ENCODE measurements around the gene CFL1. TPM values are rescaled to one million over a fixed set of nuclear protein-coding genes. Genes with fewer than 3 reads are reported as not detected.

CFL1 gene
- total and polyA plus RNA-seq, 4 experiments from 2014 or later = 540 to 2,825 (median 1,686) TPM

GRCh38 chr11:65884716-65885092 lies 26.7 kb upstream of the CFL1 start:
- Mint-ChIP-seq H3K9me3 (peaks cover 0 to 1% (median 0%) of the 10 kb centered on the region in 8 donors), H3K27ac (peak overlapping the region; percentile 64 to 92 (median 88)), H3K4me3 (peak overlapping the region in 4 of 8 donors; percentile 13 to 81 (median 56)), H3K27me3 (no peaks in the 10 kb centered on the region), H3K36me3 (peaks cover 4 to 39% of the 10 kb centered on the region in 2 donors), H3K4me1 (peaks cover 26 to 71% (median 43%) of the 10 kb centered on the region in 4 donors)
- intact Hi-C loops (cut with micrococcal nuclease) = loop anchor here (1.0 kb wide), 2 partner anchors 24 to 105 kb away; partner anchors contain the start of gene MUS81
- Histone ChIP-seq H3K27ac (ENCODE audit: low read depth, low read length) (no peak overlapping the region), H3K36me3 (ENCODE audit: insufficient read depth, low read length) (peaks cover 12% of the 10 kb centered on the region), H3K27me3 (ENCODE audit: insufficient read depth, low read length) (no peaks in the 10 kb centered on the region), H3K9me3 (ENCODE audit: control insufficient read depth in 1 of 2, low read length in 2 of 2) (no peaks in the 10 kb centered on the region), H3K4me1 (ENCODE audit: insufficient read depth, low read length) (peaks cover 54% of the 10 kb centered on the region), H3K4me3 (ENCODE audit: low read length in 2 of 2) (no peak overlapping the region)
- peak; percentile 78 to 83 (median 80) for DNase-seq
- ChIA-PET CTCF (ENCODE audit: partially characterized antibody) (interaction anchor here (0.8 to 15.3 kb wide), 52 partner anchors 9 to 272 kb away, joined by 3 to 281 read pairs (median 6); partner anchors contain the start of genes AP5B1, BANF1, C11orf68 and CFL1), POLR2A (ENCODE audit: partially characterized antibody) (interaction anchor here (0.7 to 17.4 kb wide), 18 partner anchors 9 to 175 kb away, joined by 3 to 435 read pairs (median 6); partner anchors contain the start of genes BANF1, C11orf68, CFL1 and DRAP1)

GRCh38 chr11:65883786-65884715 lies 26.1 kb upstream of the CFL1 start:
- POLR2A ChIA-PET (ENCODE audit: partially characterized antibody) = interaction anchor here (0.7 to 17.4 kb wide), 16 partner anchors 10 to 176 kb away, joined by 3 to 435 read pairs (median 6); partner anchors contain the start of genes BANF1, C11orf68, CFL1 and DRAP1
- Mint-ChIP-seq H3K4me1 (peaks cover 23 to 71% (median 40%) of the 10 kb centered on the region in 4 donors), H3K4me3 (peak overlapping the region in 2 of 8 donors; percentile 9 to 81), H3K27me3 (no peaks in the 10 kb centered on the region), H3K27ac (peak overlapping the region; percentile 64 to 92 (median 88)), H3K36me3 (peaks cover 4 to 38% of the 10 kb centered on the region in 2 donors), H3K9me3 (peaks cover 0 to under 1% (median 0%) of the 10 kb centered on the region in 8 donors)
- Histone ChIP-seq H3K9me3 (ENCODE audit: control insufficient read depth in 1 of 2, low read length in 2 of 2) (no peaks in the 10 kb centered on the region), H3K27me3 (ENCODE audit: insufficient read depth, low read length) (no peaks in the 10 kb centered on the region), H3K36me3 (ENCODE audit: insufficient read depth, low read length) (peaks cover 12% of the 10 kb centered on the region), H3K4me1 (ENCODE audit: insufficient read depth, low read length) (peaks cover 54% of the 10 kb centered on the region), H3K4me3 (ENCODE audit: low read length in 2 of 2) (no peak overlapping the region), H3K27ac (ENCODE audit: low read depth, low read length) (no peak overlapping the region)
- CTCF ChIA-PET (ENCODE audit: partially characterized antibody) = interaction anchor here (0.8 to 15.3 kb wide), 49 partner anchors 8 to 272 kb away, joined by 3 to 281 read pairs (median 6); partner anchors contain the start of genes AP5B1, BANF1, C11orf68 and CFL1
- no peak for DNase-seq
- intact Hi-C loops (cut with micrococcal nuclease) = loop anchor here (1.0 kb wide), 2 partner anchors 24 to 105 kb away; partner anchors contain the start of gene MUS81

DNA sequence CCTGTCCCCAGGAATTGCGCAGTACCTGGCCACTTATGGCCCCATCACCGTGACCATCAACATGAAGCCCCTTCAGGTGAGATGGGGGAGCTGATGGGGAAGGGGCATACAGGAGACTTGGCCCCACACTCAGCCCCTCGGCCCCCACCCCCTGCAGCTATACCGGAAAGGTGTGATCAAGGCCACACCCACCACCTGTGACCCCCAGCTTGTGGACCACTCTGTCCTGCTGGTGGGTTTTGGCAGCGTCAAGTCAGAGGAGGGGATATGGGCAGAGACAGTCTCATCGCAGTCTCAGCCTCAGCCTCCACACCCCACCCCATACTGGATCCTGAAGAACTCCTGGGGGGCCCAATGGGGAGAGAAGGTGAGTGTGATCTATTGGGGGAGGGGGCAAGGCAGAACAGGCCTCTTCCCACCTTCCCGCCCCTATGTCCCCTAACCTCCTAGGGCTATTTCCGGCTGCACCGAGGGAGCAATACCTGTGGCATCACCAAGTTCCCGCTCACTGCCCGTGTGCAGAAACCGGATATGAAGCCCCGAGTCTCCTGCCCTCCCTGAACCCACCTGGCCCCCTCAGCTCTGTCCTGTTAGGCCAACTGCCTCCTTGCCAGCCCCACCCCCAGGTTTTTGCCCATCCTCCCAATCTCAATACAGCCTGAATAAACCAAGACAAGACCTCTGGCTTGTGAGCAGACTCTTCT lies 25.2 kb upstream of the CFL1 start:
- H3K4me3 ChIP-seq (ENCODE audit: low read length in 2 of 2) = no peak overlapping the region
- H3K4me3 Mint-ChIP-seq = no peak overlapping the region
- H3K9me3 ChIP-seq (ENCODE audit: control insufficient read depth in 1 of 2, low read length in 2 of 2) = no peaks in the 10 kb centered on the region
- DNase-seq = no peak
- peaks cover 12% of the 10 kb centered on the region for H3K36me3 ChIP-seq (ENCODE audit: insufficient read depth, low read length)
- H3K4me1 Mint-ChIP-seq = peaks cover 18 to 69% (median 36%) of the 10 kb centered on the region in 4 donors
- no peaks in the 10 kb centered on the region for H3K27me3 Mint-ChIP-seq
- CTCF ChIA-PET (ENCODE audit: partially characterized antibody) = interaction anchor here (1.2 to 15.3 kb wide), 16 partner anchors 12 to 185 kb away, joined by 3 to 281 read pairs (median 13); partner anchors contain the start of genes CFL1, FOSL1, KAT5 and MUS81
- POLR2A ChIA-PET (ENCODE audit: partially characterized antibody) = interaction anchor here (1.2 to 17.4 kb wide), 6 partner anchors 10 to 139 kb away, joined by 3 to 435 read pairs (median 19); partner anchors contain the start of genes C11orf68, CFL1, DRAP1 and EFEMP2
- H3K36me3 Mint-ChIP-seq = peaks cover 4 to 32% of the 10 kb centered on the region in 2 donors
- H3K27ac ChIP-seq (ENCODE audit: low read depth, low read length) = no peak overlapping the region
- H3K4me1 ChIP-seq (ENCODE audit: insufficient read depth, low read length) = peaks cover 53% of the 10 kb centered on the region
- no peak overlapping the region for H3K27ac Mint-ChIP-seq
- H3K9me3 Mint-ChIP-seq = no peaks in the 10 kb centered on the region
- intact Hi-C loops (cut with micrococcal nuclease) = no loop called here
- H3K27me3 ChIP-seq (ENCODE audit: insufficient read depth, low read length) = no peaks in the 10 kb centered on the region

DNA sequence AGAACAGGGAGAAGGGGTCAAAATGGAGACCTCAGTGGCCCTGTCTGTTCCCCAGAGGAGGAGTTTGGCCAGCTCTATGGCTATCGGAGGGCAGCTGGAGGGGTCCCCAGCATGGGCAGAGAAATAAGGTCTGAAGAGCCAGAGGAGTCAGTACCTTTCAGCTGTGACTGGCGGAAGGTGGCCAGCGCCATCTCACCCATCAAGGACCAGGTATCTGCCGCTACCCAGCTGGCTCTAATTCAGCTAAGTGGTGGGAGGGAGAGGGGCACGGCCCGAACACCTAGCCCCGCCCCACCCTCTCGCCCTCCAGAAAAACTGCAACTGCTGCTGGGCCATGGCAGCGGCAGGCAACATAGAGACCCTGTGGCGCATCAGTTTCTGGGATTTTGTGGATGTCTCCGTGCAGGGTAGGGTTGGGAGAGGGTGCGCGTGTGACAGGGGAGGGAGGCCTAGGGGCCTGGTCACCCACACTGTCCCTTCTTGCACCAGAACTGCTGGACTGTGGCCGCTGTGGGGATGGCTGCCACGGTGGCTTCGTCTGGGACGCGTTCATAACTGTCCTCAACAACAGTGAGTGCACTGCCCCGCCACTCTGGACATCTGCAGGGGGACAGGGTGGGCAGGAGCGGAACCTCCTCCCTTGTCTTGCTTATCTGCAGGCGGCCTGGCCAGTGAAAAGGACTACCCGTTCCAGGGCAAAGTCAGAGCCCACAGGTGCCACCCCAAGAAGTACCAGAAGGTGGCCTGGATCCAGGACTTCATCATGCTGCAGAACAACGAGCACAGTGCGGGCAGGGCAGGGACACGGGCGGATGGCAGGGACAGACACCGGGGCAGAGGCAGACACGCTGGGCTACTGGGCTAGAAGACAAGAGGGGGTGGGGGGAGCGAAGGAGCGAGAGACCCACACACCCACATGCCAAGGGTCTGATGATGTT lies 24.4 kb upstream of the CFL1 start:
- Mint-ChIP-seq H3K27me3 (no peaks in the 10 kb centered on the region), H3K36me3 (peaks cover 4 to 26% of the 10 kb centered on the region in 2 donors), H3K4me3 (peak overlapping the region in 2 of 8 donors; percentile 30 to 70), H3K4me1 (peaks cover 17 to 63% (median 30%) of the 10 kb centered on the region in 4 donors), H3K27ac (peak overlapping the region in 3 of 7 donors; percentile 4 to 83 (median 72)), H3K9me3 (no peaks in the 10 kb centered on the region)
- H3K36me3 ChIP-seq (ENCODE audit: insufficient read depth, low read length) = peaks cover 12% of the 10 kb centered on the region
- intact Hi-C loops (cut with micrococcal nuclease) = no loop called here
- no peak for DNase-seq
- peaks cover 47% of the 10 kb centered on the region for H3K4me1 ChIP-seq (ENCODE audit: insufficient read depth, low read length)
- no peaks in the 10 kb centered on the region for H3K27me3 ChIP-seq (ENCODE audit: insufficient read depth, low read length)
- H3K4me3 ChIP-seq (ENCODE audit: low read length in 2 of 2) = no peak overlapping the region
- no peaks in the 10 kb centered on the region for H3K9me3 ChIP-seq (ENCODE audit: control insufficient read depth in 1 of 2, low read length in 2 of 2)
- POLR2A ChIA-PET (ENCODE audit: partially characterized antibody) = interaction anchor here (0.7 to 17.4 kb wide), 2 partner anchors 22 to 1104 kb away, joined by 3 to 435 read pairs; partner anchors contain the start of genes CFL1 and MUS81
- CTCF ChIA-PET (ENCODE audit: partially characterized antibody) = interaction anchor here (1.5 to 15.3 kb wide), 3 partner anchors 23 to 140 kb away, joined by 3 to 281 read pairs (median 255); partner anchors contain the start of genes CFL1 and MUS81
- H3K27ac ChIP-seq (ENCODE audit: low read depth, low read length) = no peak overlapping the region

DNA sequence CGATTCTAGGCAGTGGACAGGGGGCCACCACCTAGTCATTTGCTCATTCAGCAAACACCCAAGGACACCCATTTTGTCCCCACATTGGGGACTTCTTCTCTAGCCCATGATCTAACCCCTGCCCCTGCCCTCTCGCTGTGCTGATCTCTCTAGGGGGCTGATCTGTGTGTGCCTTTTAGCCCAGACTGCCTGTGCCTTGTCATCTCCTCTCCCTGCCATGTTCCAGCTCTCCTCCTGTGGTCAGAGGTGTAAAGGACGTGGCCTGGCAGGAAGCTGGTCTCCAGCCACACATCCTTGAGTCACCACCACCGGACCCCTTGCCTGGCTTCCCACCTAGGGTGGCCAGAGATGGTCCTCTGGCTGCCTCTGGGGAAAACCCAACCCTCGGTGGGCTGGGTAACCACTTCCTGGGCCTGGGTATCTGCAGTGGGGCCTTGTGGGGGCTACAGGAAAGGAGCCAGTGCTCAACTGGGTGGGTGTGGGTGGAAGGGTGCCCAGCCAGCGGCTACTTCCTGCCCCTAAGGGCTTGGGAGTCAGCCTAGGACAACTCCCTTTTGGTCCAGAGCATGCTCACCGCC lies 23.0 kb upstream of the CFL1 start:
- H3K4me3 ChIP-seq (ENCODE audit: low read length in 2 of 2) = no peak overlapping the region
- no peaks in the 10 kb centered on the region for H3K27me3 Mint-ChIP-seq
- peak overlapping the region; percentile 41 for H3K27ac ChIP-seq (ENCODE audit: low read depth, low read length)
- DNase-seq = no peak
- intact Hi-C loops (cut with micrococcal nuclease) = no loop called here
- H3K36me3 ChIP-seq (ENCODE audit: insufficient read depth, low read length) = peaks cover 12% of the 10 kb centered on the region
- H3K4me1 ChIP-seq (ENCODE audit: insufficient read depth, low read length) = peaks cover 40% of the 10 kb centered on the region
- H3K36me3 Mint-ChIP-seq = peaks cover 4 to 22% of the 10 kb centered on the region in 2 donors
- peak overlapping the region in 3 of 8 donors; percentile 36 to 84 (median 75) for H3K4me3 Mint-ChIP-seq
- no peaks in the 10 kb centered on the region for H3K9me3 ChIP-seq (ENCODE audit: control insufficient read depth in 1 of 2, low read length in 2 of 2)
- peak overlapping the region; percentile 29 to 83 (median 67) for H3K27ac Mint-ChIP-seq
- H3K9me3 Mint-ChIP-seq = no peaks in the 10 kb centered on the region
- ChIA-PET POLR2A (ENCODE audit: partially characterized antibody) (interaction anchor here (1.2 to 17.4 kb wide), 3 partner anchors 9 to 169 kb away, joined by 3 to 435 read pairs (median 29); partner anchors contain the start of genes CCDC85B, CFL1, FIBP and KAT5), CTCF (ENCODE audit: partially characterized antibody) (interaction anchor here (1.2 to 15.3 kb wide), 3 partner anchors 10 to 108 kb away, joined by 4 to 281 read pairs (median 255); partner anchors contain the start of genes CCDC85B, CFL1 and MUS81)
- peaks cover 11 to 53% (median 26%) of the 10 kb centered on the region in 4 donors for H3K4me1 Mint-ChIP-seq
- H3K27me3 ChIP-seq (ENCODE audit: insufficient read depth, low read length) = no peaks in the 10 kb centered on the region

Measured in CD4-positive, alpha-beta memory T cell (primary cell).